HG03432 (cell line): Measurements from ENCODE around the gene LMX1B.
"Not testable (repeated sequence)": the region's sequence is repeated elsewhere in the genome, so short reads cannot be mapped to it uniquely, and the experiment has no call there.

Experiments
- ATAC-seq: cut with Tn5 transposase; IDR thresholded peaks from one replicate; pipeline ENCODE4 v1.9.1; 2021; ENCODE audit warnings: mild to moderate bottlenecking, moderate library complexity; ENCODE audit not compliant: unreplicated experiment

Gene LMX1B

GRCh38 chr9:126704892-126705766 is 91.4 kb downstream of the LMX1B start:
- peak; percentile 61 for ATAC-seq

- ATAC-seq, result no peak
These were observed 92.3 kb downstream of the LMX1B start for GRCh38 chr9:126705767-126706697.

- ATAC-seq, result no peak
These were observed 92.9 kb downstream of the LMX1B start for GRCh38 chr9:126706698-126707053.

- ATAC-seq, result no peak
These were observed 93.4 kb downstream of the LMX1B start for GRCh38 chr9:126707083-126707482.

GRCh38 chr9:126707712-126708111 is 94.0 kb downstream of the LMX1B start:
- ATAC-seq, result not testable (repeated sequence)

- ATAC-seq, result no peak
These were observed 94.5 kb downstream of the LMX1B start for GRCh38 chr9:126708178-126708577.

GRCh38 chr9:126709241-126709640 is 95.5 kb downstream of the LMX1B start:
- no peak for ATAC-seq

GRCh38 chr9:126715382-126715781 is 101.7 kb downstream of the LMX1B start:
- no peak for ATAC-seq

- ATAC-seq, result not testable (repeated sequence)
These were observed 103.7 kb downstream of the LMX1B start for GRCh38 chr9:126717441-126717840.

- peak; percentile 39 for ATAC-seq
These were observed 105.9 kb downstream of the LMX1B start for GRCh38 chr9:126719618-126720031.

GRCh38 chr9:126720036-126720435 is 106.3 kb downstream of the LMX1B start:
- ATAC-seq, result no peak

- no peak for ATAC-seq
These were observed 107.2 kb downstream of the LMX1B start for GRCh38 chr9:126720661-126721563.

GRCh38 chr9:126721564-126721981 is 107.8 kb downstream of the LMX1B start:
- ATAC-seq, result no peak

GRCh38 chr9:126722252-126722921 is 108.7 kb downstream of the LMX1B start:
- peak; percentile 80 for ATAC-seq

GRCh38 chr9:126722922-126723806 is 109.4 kb downstream of the LMX1B start:
- peak; percentile 36 for ATAC-seq

- ATAC-seq, result no peak
These were observed 110.1 kb downstream of the LMX1B start for GRCh38 chr9:126723807-126724172.

GRCh38 chr9:126724226-126724625 is 110.5 kb downstream of the LMX1B start:
- no peak for ATAC-seq

- not testable (repeated sequence) for ATAC-seq
These were observed 111.8 kb downstream of the LMX1B start for GRCh38 chr9:126725485-126725884.

- not testable (repeated sequence) for ATAC-seq
These were observed 114.5 kb downstream of the LMX1B start for GRCh38 chr9:126728210-126728609.
